NCI-H2227 (cell line): ENCODE data around the gene CDO1.
"Not testable (repeated sequence)": the region's sequence is repeated elsewhere in the genome, so short reads cannot be mapped to it uniquely, and the experiment has no call there.

Source experiments
- DNase-seq: peaks from one replicate; lab custom pipeline; 2025; ENCODE audit not compliant: unreplicated experiment; lab: John Stamatoyannopoulos, UW

The CDO1 gene

GRCh38 chr5:115831163-115831768, 14.8 kb upstream of the CDO1 start:
- peak; percentile 45 for DNase-seq

- DNase-seq, result no peak
Observed at GRCh38 chr5:115829913-115830312, 13.5 kb upstream of the CDO1 start.

- no peak for DNase-seq
Observed at GRCh38 chr5:115825948-115826347, 9.5 kb upstream of the CDO1 start.

GRCh38 chr5:115824983-115825382, 8.5 kb upstream of the CDO1 start:
- DNase-seq, result not testable (repeated sequence)

- DNase-seq, result no peak
Observed at GRCh38 chr5:115820846-115821245, 4.4 kb upstream of the CDO1 start.

- no peak for DNase-seq
Observed at GRCh38 chr5:115818821-115819220, 2.4 kb upstream of the CDO1 start.

GRCh38 chr5:115817386-115817785, 927 bp upstream of the CDO1 start:
- DNase-seq, result peak; percentile 25

- DNase-seq, result peak; percentile 14
Observed at GRCh38 chr5:115815693-115816225, 700 bp downstream of the CDO1 start.

- DNase-seq, result no peak
Observed at GRCh38 chr5:115815006-115815692, 1.3 kb downstream of the CDO1 start.

GRCh38 chr5:115813719-115814118, 2.7 kb downstream of the CDO1 start:
- no peak for DNase-seq

- DNase-seq, result no peak
Observed at GRCh38 chr5:115812372-115812771, 4.1 kb downstream of the CDO1 start.

- DNase-seq, result no peak
Observed at GRCh38 chr5:115811406-115811805, 5.1 kb downstream of the CDO1 start.

- no peak for DNase-seq
Observed at GRCh38 chr5:115810761-115811160, 5.7 kb downstream of the CDO1 start.

- DNase-seq, result no peak
Observed at GRCh38 chr5:115809946-115810345, 6.5 kb downstream of the CDO1 start.

GRCh38 chr5:115808066-115808465, 8.4 kb downstream of the CDO1 start:
- not testable (repeated sequence) for DNase-seq

- DNase-seq, result no peak
Observed at GRCh38 chr5:115807654-115808052, 8.8 kb downstream of the CDO1 start.

GRCh38 chr5:115806986-115807653, 9.3 kb downstream of the CDO1 start:
- DNase-seq, result no peak

- no peak for DNase-seq
Observed at GRCh38 chr5:115801984-115802383, 14.5 kb downstream of the CDO1 start.

GRCh38 chr5:115801152-115801551, 15.3 kb downstream of the CDO1 start:
- DNase-seq, result no peak

GRCh38 chr5:115800108-115800507, 16.4 kb downstream of the CDO1 start:
- DNase-seq, result no peak

GRCh38 chr5:115798252-115798651, 18.2 kb downstream of the CDO1 start:
- no peak for DNase-seq

GRCh38 chr5:115796656-115797055, 19.8 kb downstream of the CDO1 start:
- DNase-seq, result no peak
